Stimulated activated CD4-positive, alpha-beta T cell treated with anti-CD3 and anti-CD28 coated beads, Interleukin-12 subunit alpha, Interleukin-12 subunit beta, amount 100 ng/mL, for 48 hours (primary cell): ENCODE data around the gene RTN4RL1.

Experiments
- DNase-seq, 3 donors: peaks; one replicate each; pipeline ENCODE4 v3.0.0-alpha.2; 2020; ENCODE audit warnings: low read depth in 2 of 3, low spot score in 1 of 3

Gene RTN4RL1

GRCh38 chr17:1928976-1929375 is 96.2 kb downstream of the RTN4RL1 start:
- no peak for DNase-seq

- no peak for DNase-seq
Measured at GRCh38 chr17:1920948-1921351, 104.2 kb downstream of the RTN4RL1 start.

GRCh38 chr17:1919201-1919600 is 105.9 kb downstream of the RTN4RL1 start:
- no peak for DNase-seq

GRCh38 chr17:1918346-1919162 is 106.6 kb downstream of the RTN4RL1 start:
- no peak for DNase-seq

- no peak for DNase-seq
Measured at GRCh38 chr17:1916963-1917715, 108.0 kb downstream of the RTN4RL1 start.

- DNase-seq: no peak
Measured at GRCh38 chr17:1916316-1916715, 108.8 kb downstream of the RTN4RL1 start.

- no peak for DNase-seq
Measured at GRCh38 chr17:1915889-1916288, 109.2 kb downstream of the RTN4RL1 start.

GRCh38 chr17:1914661-1915083 is 110.5 kb downstream of the RTN4RL1 start:
- no peak for DNase-seq

GRCh38 chr17:1913702-1914101 is 111.4 kb downstream of the RTN4RL1 start:
- no peak for DNase-seq

- DNase-seq: no peak
Measured at GRCh38 chr17:1912146-1912545, 113.0 kb downstream of the RTN4RL1 start.

GRCh38 chr17:1909985-1910384 is 115.1 kb downstream of the RTN4RL1 start:
- DNase-seq: no peak

GRCh38 chr17:1908699-1909309 is 116.3 kb downstream of the RTN4RL1 start:
- peak; percentile 17 to 39 (median 23) for DNase-seq

GRCh38 chr17:1907909-1908698 is 117.0 kb downstream of the RTN4RL1 start:
- peak in 1 of 3 donors; percentile 3 for DNase-seq

- no peak for DNase-seq
Measured at GRCh38 chr17:1907216-1907631, 117.9 kb downstream of the RTN4RL1 start.

GRCh38 chr17:1906662-1907101 is 118.5 kb downstream of the RTN4RL1 start:
- DNase-seq: no peak

- DNase-seq: no peak
Measured at GRCh38 chr17:1905190-1905913, 119.8 kb downstream of the RTN4RL1 start.

- DNase-seq: no peak
Measured at GRCh38 chr17:1904273-1905182, 120.6 kb downstream of the RTN4RL1 start.

- DNase-seq: no peak
Measured at GRCh38 chr17:1899403-1900000, 125.6 kb downstream of the RTN4RL1 start.

GRCh38 chr17:1898872-1899271 is 126.3 kb downstream of the RTN4RL1 start:
- DNase-seq: no peak
